DOHH2 (cell line): ENCODE measurements around the gene PRICKLE1.

Experiments
- H3F3A ChIP-seq: fragments of 200-600 bp; sonication (generic), shearing (Covaris generic); 2 replicates; pipeline ENCODE4 v1.6.0; 2016; ENCODE audit warnings: antibody characterized with exemption, mild to moderate bottlenecking; ENCODE audit not compliant: control insufficient read depth, insufficient read depth
- H3K27ac ChIP-seq: fragments of 200-600 bp; sonication (generic); 2 replicates; pipeline ENCODE4 v1.5.1; 2014; ENCODE audit warnings: low read depth, mild to moderate bottlenecking, low read length, moderate library complexity
- H3K27me3 ChIP-seq: fragments of 200-600 bp; sonication (generic); 2 replicates; pipeline ENCODE4 v1.6.1; 2014; ENCODE audit warnings: mild to moderate bottlenecking, low read length, mixed read lengths; ENCODE audit not compliant: control insufficient read depth
- H3K36me3 ChIP-seq: fragments of 200-600 bp; sonication (generic); 2 replicates; pipeline ENCODE4 v1.6.1; 2014; ENCODE audit warnings: mild to moderate bottlenecking, low read length, moderate library complexity, mixed read lengths; ENCODE audit not compliant: control insufficient read depth
- H3K4me1 ChIP-seq: fragments of 200-600 bp; sonication (generic); 2 replicates; pipeline ENCODE4 v1.6.1; 2014; ENCODE audit warnings: mild to moderate bottlenecking, low read length, mixed read lengths; ENCODE audit not compliant: control insufficient read depth
- H3K4me2 ChIP-seq: fragments of 200-600 bp; sonication (generic); 2 replicates; pipeline ENCODE4 v1.6.0; 2014; ENCODE audit warnings: mild to moderate bottlenecking, low read length, moderate library complexity
- H3K4me3 ChIP-seq: fragments of 200-600 bp; sonication (generic); 2 replicates; pipeline ENCODE4 v1.5.1; 2014; ENCODE audit warnings: mild to moderate bottlenecking, low read length, mixed read lengths
- H3K79me2 ChIP-seq: fragments of 200-600 bp; sonication (generic); 2 replicates; pipeline ENCODE4 v1.6.1; 2014; ENCODE audit warnings: mild to moderate bottlenecking, low read length, mixed read lengths; ENCODE audit not compliant: control insufficient read depth
- H3K9me2 ChIP-seq: fragments of 200-600 bp; sonication (generic); replicated peaks from 2 replicates; pipeline ENCODE4 v1.6.1; 2014; ENCODE audit warnings: mild to moderate bottlenecking, low read length, mixed read lengths; ENCODE audit not compliant: control insufficient read depth
- H3K9me3 ChIP-seq: fragments of 200-600 bp; sonication (generic); 2 replicates; pipeline ENCODE4 v1.6.1; 2014; ENCODE audit warnings: antibody characterized with exemption, low read length, mixed read lengths; ENCODE audit not compliant: control insufficient read depth, insufficient read depth
- H4K20me1 ChIP-seq: fragments of 200-600 bp; sonication (generic); 2 replicates; pipeline ENCODE4 v1.6.0; 2014; ENCODE audit warnings: low read depth, mild to moderate bottlenecking, antibody characterized with exemption, low read length, moderate library complexity; ENCODE audit not compliant: control insufficient read depth, insufficient read depth
- CTCF ChIP-seq: fragments of 200-600 bp; sonication (generic); IDR thresholded peaks from one replicate; pipeline ENCODE4 v1.5.1; 2014; ENCODE audit warnings: antibody characterized with exemption, mild to moderate bottlenecking, low read depth, low read length; ENCODE audit not compliant: poor library complexity, severe bottlenecking
- EZH2phosphoT487 ChIP-seq: fragments of 200-600 bp; sonication (generic); IDR thresholded peaks from 2 replicates; pipeline ENCODE4 v1.6.1; 2017; ENCODE audit warnings: borderline replicate concordance, mild to moderate bottlenecking, antibody characterized with exemption, low read length, moderate library complexity, mixed read lengths

The PRICKLE1 gene

GRCh38 chr12:42585841-42586216 lies 3.7 kb downstream of the PRICKLE1 start:
- peaks cover 55% of the 10 kb centered on the region for H3K27me3 ChIP-seq
- peaks cover 10% of the 10 kb centered on the region for H3K4me1 ChIP-seq
- H4K20me1 ChIP-seq: no peaks in the 10 kb centered on the region
- no peak overlapping the region for H3K27ac ChIP-seq
- no peaks in the 10 kb centered on the region for H3K36me3 ChIP-seq
- TF ChIP-seq CTCF (no peak), EZH2phosphoT487 (no peak)
- H3K79me2 ChIP-seq: no peaks in the 10 kb centered on the region
- H3K9me3 ChIP-seq: no peaks in the 10 kb centered on the region
- H3F3A ChIP-seq: no peaks in the 10 kb centered on the region
- no peaks in the 10 kb centered on the region for H3K9me2 ChIP-seq
- no peak overlapping the region for H3K4me3 ChIP-seq
- H3K4me2 ChIP-seq: no peak overlapping the region

- TF ChIP-seq CTCF (no peak), EZH2phosphoT487 (no peak)
- Histone ChIP-seq H3K36me3 (no peaks in the 10 kb centered on the region), H3K27me3 (peaks cover 50% of the 10 kb centered on the region), H3K9me2 (no peaks in the 10 kb centered on the region), H3F3A (no peaks in the 10 kb centered on the region), H3K79me2 (no peaks in the 10 kb centered on the region), H3K9me3 (no peaks in the 10 kb centered on the region), H3K4me2 (no peak overlapping the region), H3K4me1 (peaks cover 10% of the 10 kb centered on the region), H3K27ac (no peak overlapping the region), H3K4me3 (no peak overlapping the region), H4K20me1 (no peaks in the 10 kb centered on the region)
These were observed 4.2 kb downstream of the PRICKLE1 start for GRCh38 chr12:42585154-42585840.

GRCh38 chr12:42584651-42585111 lies 4.9 kb downstream of the PRICKLE1 start:
- H4K20me1 ChIP-seq: no peaks in the 10 kb centered on the region
- TF ChIP-seq CTCF (no peak), EZH2phosphoT487 (no peak)
- peaks cover 7% of the 10 kb centered on the region for H3K4me1 ChIP-seq
- H3K9me2 ChIP-seq: no peaks in the 10 kb centered on the region
- peaks cover 44% of the 10 kb centered on the region for H3K27me3 ChIP-seq
- no peaks in the 10 kb centered on the region for H3F3A ChIP-seq
- no peak overlapping the region for H3K4me3 ChIP-seq
- no peaks in the 10 kb centered on the region for H3K36me3 ChIP-seq
- H3K27ac ChIP-seq: no peak overlapping the region
- no peaks in the 10 kb centered on the region for H3K79me2 ChIP-seq
- no peak overlapping the region for H3K4me2 ChIP-seq
- no peaks in the 10 kb centered on the region for H3K9me3 ChIP-seq
